ENCODE results near the gene GPR137B. TPM values are rescaled to one million over a fixed set of nuclear protein-coding genes. Genes with fewer than 3 reads are reported as not detected.

Gene GPR137B
- total and polyA plus RNA-seq, 9 of the 15 experiments (the other 6 are each of a cell fraction or from before 2014, with no cell fraction given): 0.04 to 1.0 (median 0.62) TPM

- TF ChIP-seq KAT7 (CRISPR knock-in tag; IDR thresholded peaks at IDR 0.05; ENCODE audit: borderline replicate concordance) (no peak), PCBP1 (IDR thresholded peaks at IDR 0.05; ENCODE audit: low read depth, low read length, poor library complexity, severe bottlenecking) (no peak), ZMIZ1 (IDR thresholded peaks at IDR 0.05; ENCODE audit: low read depth in 2 of 2, low read length in 2 of 2) (no peak), EHMT2 (IDR thresholded peaks at IDR 0.05) (no peak), ZBTB11 (CRISPR knock-in tag; IDR thresholded peaks at IDR 0.05) (no peak), FOXJ3 (CRISPR knock-in tag; IDR thresholded peaks at IDR 0.05) (no peak), ZNF551 (CRISPR knock-in tag; IDR thresholded peaks at IDR 0.05) (no peak), ZNF143 (CRISPR knock-in tag; IDR thresholded peaks at IDR 0.05) (no peak), ZBTB9 (CRISPR knock-in tag; IDR thresholded peaks at IDR 0.05) (0 out of 2 replicates have a peak, but pooled peaks have one; percentile 53), HES1 (IDR thresholded peaks at IDR 0.05; ENCODE audit: low read depth) (0 out of 2 replicates have a peak, but pooled peaks have one; percentile 26), NFE2 (IDR thresholded peaks at IDR 0.05; ENCODE audit: low read depth) (0 out of 2 replicates have a peak, but pooled peaks have one; percentile 1), ZNF217 (CRISPR knock-in tag; IDR thresholded peaks at IDR 0.05) (no peak), SIX5 (IDR thresholded peaks at IDR 0.05; ENCODE audit: borderline replicate concordance in 1 of 2, insufficient read depth in 1 of 2, low read depth in 1 of 2, low read length in 2 of 2) (no peak), CC2D1A (IDR thresholded peaks at IDR 0.05) (no peak), ZNF175 (CRISPR knock-in tag; IDR thresholded peaks at IDR 0.05; ENCODE audit: low read depth) (no peak), ZNF239 (CRISPR knock-in tag; IDR thresholded peaks at IDR 0.05) (peak; percentile 73), KDM4B (IDR thresholded peaks at IDR 0.05; ENCODE audit: borderline replicate concordance in 2 of 2, low read depth in 1 of 2) (no peak), FOSL1 (tag; conservative IDR thresholded peaks at IDR 0.05) (peak; percentile 38)
Observed at GRCh38 chr1:236253918-236254637, 111.7 kb downstream of the GPR137B start (continued).

All from K562 (cell line).